Astrocyte (in vitro differentiated cells and primary cell): ENCODE results near the gene CCDC187.

ENCODE experiments used
- CTCF ChIP-seq: IDR thresholded peaks from 2 replicates; pipeline ENCODE4 v1.5.1; 2011; ENCODE audit warnings: low read depth, mild to moderate bottlenecking, inconsistent platforms, low read length, moderate library complexity; ENCODE audit not compliant: insufficient read depth
- EZH2 ChIP-seq: IDR thresholded peaks from 2 replicates; pipeline ENCODE4 v1.6.1; 2012; ENCODE audit warnings: mild to moderate bottlenecking, low read length, inconsistent platforms; ENCODE audit not compliant: insufficient read depth

DNA sequence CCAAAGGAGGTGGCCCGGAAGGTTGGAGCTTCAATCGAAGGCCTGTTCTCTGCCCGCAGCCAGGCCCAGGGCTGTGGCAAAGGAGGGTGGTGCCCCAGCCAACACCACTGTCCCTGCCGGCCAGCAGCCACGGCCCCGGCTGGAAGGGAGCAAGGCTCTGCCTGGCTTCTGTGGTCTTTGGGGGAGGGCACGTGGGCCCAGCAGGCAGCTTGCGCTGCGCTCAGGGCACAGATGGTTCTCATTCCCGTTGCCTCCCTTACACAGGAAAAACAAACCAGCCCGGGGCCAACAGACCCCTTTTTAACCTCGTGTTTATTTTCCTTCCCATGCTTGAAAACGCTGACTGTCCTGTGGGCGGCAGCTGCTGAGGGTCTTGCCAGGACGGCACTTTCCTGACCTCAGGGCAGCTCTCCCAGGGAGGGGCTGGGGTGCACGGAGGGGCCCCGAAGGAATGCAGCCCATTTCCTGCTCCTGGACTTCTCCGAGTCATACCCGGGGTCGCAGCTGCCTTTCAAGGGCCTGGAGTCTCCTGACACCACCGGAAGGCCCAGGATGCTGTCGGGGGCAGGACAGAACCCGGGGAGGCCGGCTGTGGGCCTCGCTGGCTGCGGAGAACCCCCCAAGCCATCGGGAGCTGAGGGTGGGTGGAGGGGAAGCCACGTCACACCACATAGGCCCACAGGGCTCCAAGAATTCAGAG is 22.3 kb upstream of the CCDC187 start:
- no peak for TF ChIP-seq CTCF
- TF ChIP-seq EZH2, result no peak
